SK-N-SH (cell line): ENCODE measurements around the gene ADAMTS3. TPM values are rescaled to one million over a fixed set of nuclear protein-coding genes. Genes with fewer than 3 reads are reported as not detected.

Experiments
- CTCF ChIA-PET: fragments of 300-600, 350-600 bp; formaldehyde crosslinking; extraction: SDS; loops from one replicate; lab custom pipeline; 2021; lab: Yijun Ruan, JAX
- POLR2A ChIA-PET: fragments of 350-600 bp; sonication (Branson Sonifier 250); formaldehyde crosslinking; extraction: SDS; loops from one replicate; lab custom pipeline; 2020; ENCODE audit warnings: antibody characterized with exemption, inconsistent platforms; lab: Yijun Ruan, JAX
- DNase-seq: peaks from one replicate; pipeline ENCODE4 v3.0.0; 2012
- H2AFZ ChIP-seq: fragments of 200-600 bp; sonication (generic); 2 replicates; pipeline ENCODE4 v1.8.1; 2016; ENCODE audit warnings: antibody characterized with exemption, mild to moderate bottlenecking, low read depth
- H3F3A ChIP-seq: fragments of 200-600 bp; sonication (generic); replicated peaks from 2 replicates; pipeline ENCODE3; 2016; ENCODE audit warnings: antibody characterized with exemption, mild to moderate bottlenecking; ENCODE audit not compliant: insufficient read depth
- H3K27ac ChIP-seq, 2 experiments: fragments of 200-500 bp in 1 of 2; fragments of 200-600 bp in 1 of 2; sonication (Bioruptor generic) in 1 of 2; sonication (generic), shearing (Covaris generic) in 1 of 2; 2 replicates each; pipeline versions ENCODE4 v1.5.1 to v1.6.1; 2014 to 2016; ENCODE audit warnings: low read depth in 2 of 2, inconsistent platforms in 1 of 2, low read length in 1 of 2, mild to moderate bottlenecking in 1 of 2, mixed read lengths in 1 of 2
- H3K27me3 ChIP-seq: fragments of 200-600 bp; sonication (generic), shearing (Covaris generic); 2 replicates; pipeline ENCODE4 v1.6.1; 2016; ENCODE audit warnings: mixed run types; ENCODE audit not compliant: insufficient read depth
- H3K36me3 ChIP-seq, 2 experiments: fragments of 200-500 bp in 1 of 2; fragments of 200-600 bp in 1 of 2; sonication (Bioruptor generic) in 1 of 2; sonication (generic) in 1 of 2; replicated peaks in 1 of 2; 2 replicates each; pipeline versions ENCODE3 to v1.5.1; 2014 to 2016; ENCODE audit warnings: low read length in 1 of 2, mild to moderate bottlenecking in 1 of 2; ENCODE audit not compliant: insufficient read depth in 2 of 2, control insufficient read depth in 1 of 2
- H3K4me1 ChIP-seq, 2 experiments: fragments of 200-500 bp in 1 of 2; fragments of 200-600 bp in 1 of 2; sonication (Bioruptor generic) in 1 of 2; sonication (generic), shearing (Covaris generic) in 1 of 2; 2 replicates each; pipeline versions ENCODE4 v1.5.1 to v1.6.1; 2014 to 2016; ENCODE audit warnings: low read depth in 1 of 2, low read length in 1 of 2, mixed run types in 1 of 2; ENCODE audit not compliant: insufficient read depth in 2 of 2, control insufficient read depth in 1 of 2
- H3K4me2 ChIP-seq: fragments of 200-600 bp; sonication (generic), shearing (Covaris generic); 2 replicates; pipeline ENCODE4 v1.6.1; 2017; ENCODE audit warnings: mixed run types
- H3K4me3 ChIP-seq, 2 experiments: fragments of 200-500 bp in 1 of 2; fragments of 200-600 bp in 1 of 2; sonication (Bioruptor generic) in 1 of 2; sonication (generic), shearing (Covaris generic) in 1 of 2; 2 replicates each; pipeline versions ENCODE4 v1.5.1 to v1.8.1; 2014 to 2016; ENCODE audit warnings: low read depth in 2 of 2, inconsistent platforms in 1 of 2, low read length in 1 of 2, mild to moderate bottlenecking in 1 of 2, mixed read lengths in 1 of 2, moderate library complexity in 1 of 2
- H3K79me2 ChIP-seq: fragments of 200-600 bp; sonication (generic); 2 replicates; pipeline ENCODE4 v1.8.1; 2017; ENCODE audit warnings: mild to moderate bottlenecking; ENCODE audit not compliant: insufficient read depth
- H3K9ac ChIP-seq: fragments of 200-600 bp; sonication (generic); 2 replicates; pipeline ENCODE4 v1.6.1; 2017; ENCODE audit warnings: mixed run types
- H3K9me2 ChIP-seq: fragments of 200-600 bp; sonication (generic); 2 replicates; pipeline ENCODE4 v1.6.1; 2017; ENCODE audit warnings: mixed run types
- H3K9me3 ChIP-seq: fragments of 200-600 bp; sonication (generic); 2 replicates; pipeline ENCODE4 v1.6.1; 2017; ENCODE audit warnings: mixed run types, mild to moderate bottlenecking, moderate library complexity
- H4K20me1 ChIP-seq: fragments of 200-600 bp; sonication (generic); 2 replicates; pipeline ENCODE4 v1.6.1; 2017; ENCODE audit warnings: mild to moderate bottlenecking, mixed run types; ENCODE audit not compliant: insufficient read depth
- FOSL2 ChIP-seq: IDR thresholded peaks from 2 replicates; pipeline ENCODE4 v1.4.0; 2012; ENCODE audit warnings: low read depth, mild to moderate bottlenecking, moderate library complexity, borderline replicate concordance
- GABPA ChIP-seq: IDR thresholded peaks from 2 replicates; pipeline ENCODE4 v1.4.0; 2012; ENCODE audit warnings: low read depth, mild to moderate bottlenecking
- MXI1 ChIP-seq: IDR thresholded peaks from 2 replicates; pipeline ENCODE4 v1.6.1; 2012; ENCODE audit warnings: mild to moderate bottlenecking, low read depth, low read length, improper control_type of control experiment
- NFIC ChIP-seq: IDR thresholded peaks from 2 replicates; pipeline ENCODE4 v1.4.0; 2012; ENCODE audit warnings: borderline replicate concordance
- NRF1 ChIP-seq: IDR thresholded peaks from 2 replicates; pipeline ENCODE4 v1.6.1; 2012; ENCODE audit warnings: low read depth, mild to moderate bottlenecking, low read length
- POLR2AphosphoS5 ChIP-seq: IDR thresholded peaks from 2 replicates; pipeline ENCODE4 v1.6.1; 2012; ENCODE audit warnings: low read depth, low read length
- RAD21 ChIP-seq: IDR thresholded peaks from 2 replicates; pipeline ENCODE4 v1.6.1; 2012; ENCODE audit warnings: mild to moderate bottlenecking, low read length
- SMC3 ChIP-seq: IDR thresholded peaks from 2 replicates; pipeline ENCODE4 v1.6.1; 2012; ENCODE audit warnings: low read depth, low read length, improper control_type of control experiment
- TCF12 ChIP-seq: IDR thresholded peaks from 2 replicates; pipeline ENCODE4 v1.4.0; 2012
- YY1 ChIP-seq: IDR thresholded peaks from 2 replicates; pipeline ENCODE4 v1.4.0; 2012; ENCODE audit warnings: low read depth, mild to moderate bottlenecking
- WGBS: methylation state at CpG from one replicate; pipeline ENCODE4 v1.1.6; 2017; ENCODE audit warnings: low lambda C conversion rate; 5-methylcytosine and 5-hydroxymethylcytosine counted together
- polyA plus RNA-seq, 3 experiments: library from polyadenylated mRNA; depleted of rRNA; stranded (reverse); fragments of >200 nt; gene quantifications; 2 replicates each; pipeline ENCODE4 v1.2.3, GENCODE V29; 2012
- TF ChIP-seq, protein P1 (sequence below): IDR thresholded peaks from 2 replicates; pipeline ENCODE4 v1.4.0; 2012; ENCODE audit warnings: low read depth, borderline replicate concordance
- TF ChIP-seq, protein P2 (sequence below): fragments of 200-600 bp; sonication (generic); IDR thresholded peaks from 2 replicates; pipeline ENCODE4 v1.6.1; 2017; ENCODE audit warnings: antibody characterized with exemption, mild to moderate bottlenecking, moderate library complexity
- TF ChIP-seq, protein P3 (sequence below): fragments of 150-350 bp; IDR thresholded peaks from 2 replicates; pipeline ENCODE4 v1.6.1; 2016; ENCODE audit warnings: mild to moderate bottlenecking, low read depth, low read length
- TF ChIP-seq, protein P4 (sequence below): IDR thresholded peaks from 2 replicates; pipeline ENCODE4 v1.6.1; 2012; ENCODE audit warnings: mild to moderate bottlenecking, low read depth, low read length, moderate library complexity

ADAMTS3 gene
- polyA plus RNA-seq, 1 of the 3 experiments (the other 2 are of a cell fraction) = 0.99 TPM

DNA sequence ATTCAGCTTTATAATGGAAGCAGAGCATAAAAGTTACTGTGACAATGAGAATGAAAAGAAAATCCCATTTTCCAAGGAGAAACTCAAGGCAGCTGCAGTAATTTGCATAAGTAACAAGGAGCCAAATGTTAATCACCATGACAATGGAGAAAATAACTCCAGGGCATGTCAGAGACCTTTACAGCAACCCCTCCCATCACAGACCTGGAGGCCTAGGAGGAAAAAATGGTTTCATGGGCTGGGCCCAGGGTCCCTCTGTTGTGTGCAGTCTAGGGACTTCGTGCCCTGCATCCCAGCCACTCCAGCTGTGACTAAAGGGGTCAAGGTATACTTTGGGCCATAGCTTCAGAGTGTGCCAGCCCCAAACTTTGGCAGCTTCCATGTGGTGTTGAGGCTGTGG is 313.8 kb downstream of the ADAMTS3 start:
- Histone ChIP-seq H3K27me3 (no peaks in the 10 kb centered on the region; the same call in 1 of the 2 replicates), H3K79me2 (no peaks in the 10 kb centered on the region), H3K9me2 (no peaks in the 10 kb centered on the region), H3K27ac (no peak overlapping the region), H3F3A (no peaks in the 10 kb centered on the region), H3K4me3 (no peak overlapping the region), H3K4me2 (no peak overlapping the region), H2AFZ (no peak overlapping the region), H4K20me1 (no peaks in the 10 kb centered on the region), H3K9ac (no peak overlapping the region), H3K9me3 (no peaks in the 10 kb centered on the region), H3K4me1 (no peaks in the 10 kb centered on the region), H3K36me3 (no peaks in the 10 kb centered on the region)
- DNase-seq = no peak
- WGBS = 33% methylated on average over 1 of the region's 1 CpG
- TF ChIP-seq, protein P1, sequence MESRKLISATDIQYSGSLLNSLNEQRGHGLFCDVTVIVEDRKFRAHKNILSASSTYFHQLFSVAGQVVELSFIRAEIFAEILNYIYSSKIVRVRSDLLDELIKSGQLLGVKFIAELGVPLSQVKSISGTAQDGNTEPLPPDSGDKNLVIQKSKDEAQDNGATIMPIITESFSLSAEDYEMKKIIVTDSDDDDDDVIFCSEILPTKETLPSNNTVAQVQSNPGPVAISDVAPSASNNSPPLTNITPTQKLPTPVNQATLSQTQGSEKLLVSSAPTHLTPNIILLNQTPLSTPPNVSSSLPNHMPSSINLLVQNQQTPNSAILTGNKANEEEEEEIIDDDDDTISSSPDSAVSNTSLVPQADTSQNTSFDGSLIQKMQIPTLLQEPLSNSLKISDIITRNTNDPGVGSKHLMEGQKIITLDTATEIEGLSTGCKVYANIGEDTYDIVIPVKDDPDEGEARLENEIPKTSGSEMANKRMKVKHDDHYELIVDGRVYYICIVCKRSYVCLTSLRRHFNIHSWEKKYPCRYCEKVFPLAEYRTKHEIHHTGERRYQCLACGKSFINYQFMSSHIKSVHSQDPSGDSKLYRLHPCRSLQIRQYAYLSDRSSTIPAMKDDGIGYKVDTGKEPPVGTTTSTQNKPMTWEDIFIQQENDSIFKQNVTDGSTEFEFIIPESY = no peak
- no peak for TF ChIP-seq MXI1
- no peak for TF ChIP-seq SMC3
- no peak for TF ChIP-seq TCF12
- TF ChIP-seq, protein P2, sequence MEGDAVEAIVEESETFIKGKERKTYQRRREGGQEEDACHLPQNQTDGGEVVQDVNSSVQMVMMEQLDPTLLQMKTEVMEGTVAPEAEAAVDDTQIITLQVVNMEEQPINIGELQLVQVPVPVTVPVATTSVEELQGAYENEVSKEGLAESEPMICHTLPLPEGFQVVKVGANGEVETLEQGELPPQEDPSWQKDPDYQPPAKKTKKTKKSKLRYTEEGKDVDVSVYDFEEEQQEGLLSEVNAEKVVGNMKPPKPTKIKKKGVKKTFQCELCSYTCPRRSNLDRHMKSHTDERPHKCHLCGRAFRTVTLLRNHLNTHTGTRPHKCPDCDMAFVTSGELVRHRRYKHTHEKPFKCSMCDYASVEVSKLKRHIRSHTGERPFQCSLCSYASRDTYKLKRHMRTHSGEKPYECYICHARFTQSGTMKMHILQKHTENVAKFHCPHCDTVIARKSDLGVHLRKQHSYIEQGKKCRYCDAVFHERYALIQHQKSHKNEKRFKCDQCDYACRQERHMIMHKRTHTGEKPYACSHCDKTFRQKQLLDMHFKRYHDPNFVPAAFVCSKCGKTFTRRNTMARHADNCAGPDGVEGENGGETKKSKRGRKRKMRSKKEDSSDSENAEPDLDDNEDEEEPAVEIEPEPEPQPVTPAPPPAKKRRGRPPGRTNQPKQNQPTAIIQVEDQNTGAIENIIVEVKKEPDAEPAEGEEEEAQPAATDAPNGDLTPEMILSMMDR = no peak
- TF ChIP-seq RAD21 = no peak
- TF ChIP-seq POLR2AphosphoS5 = no peak
- no peak for TF ChIP-seq NRF1
- no peak for TF ChIP-seq YY1
- TF ChIP-seq FOSL2 = no peak
- no peak for TF ChIP-seq NFIC
- no peak for TF ChIP-seq GABPA
- TF ChIP-seq, protein P3, sequence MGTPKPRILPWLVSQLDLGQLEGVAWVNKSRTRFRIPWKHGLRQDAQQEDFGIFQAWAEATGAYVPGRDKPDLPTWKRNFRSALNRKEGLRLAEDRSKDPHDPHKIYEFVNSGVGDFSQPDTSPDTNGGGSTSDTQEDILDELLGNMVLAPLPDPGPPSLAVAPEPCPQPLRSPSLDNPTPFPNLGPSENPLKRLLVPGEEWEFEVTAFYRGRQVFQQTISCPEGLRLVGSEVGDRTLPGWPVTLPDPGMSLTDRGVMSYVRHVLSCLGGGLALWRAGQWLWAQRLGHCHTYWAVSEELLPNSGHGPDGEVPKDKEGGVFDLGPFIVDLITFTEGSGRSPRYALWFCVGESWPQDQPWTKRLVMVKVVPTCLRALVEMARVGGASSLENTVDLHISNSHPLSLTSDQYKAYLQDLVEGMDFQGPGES = no peak
- TF ChIP-seq, protein P4, sequence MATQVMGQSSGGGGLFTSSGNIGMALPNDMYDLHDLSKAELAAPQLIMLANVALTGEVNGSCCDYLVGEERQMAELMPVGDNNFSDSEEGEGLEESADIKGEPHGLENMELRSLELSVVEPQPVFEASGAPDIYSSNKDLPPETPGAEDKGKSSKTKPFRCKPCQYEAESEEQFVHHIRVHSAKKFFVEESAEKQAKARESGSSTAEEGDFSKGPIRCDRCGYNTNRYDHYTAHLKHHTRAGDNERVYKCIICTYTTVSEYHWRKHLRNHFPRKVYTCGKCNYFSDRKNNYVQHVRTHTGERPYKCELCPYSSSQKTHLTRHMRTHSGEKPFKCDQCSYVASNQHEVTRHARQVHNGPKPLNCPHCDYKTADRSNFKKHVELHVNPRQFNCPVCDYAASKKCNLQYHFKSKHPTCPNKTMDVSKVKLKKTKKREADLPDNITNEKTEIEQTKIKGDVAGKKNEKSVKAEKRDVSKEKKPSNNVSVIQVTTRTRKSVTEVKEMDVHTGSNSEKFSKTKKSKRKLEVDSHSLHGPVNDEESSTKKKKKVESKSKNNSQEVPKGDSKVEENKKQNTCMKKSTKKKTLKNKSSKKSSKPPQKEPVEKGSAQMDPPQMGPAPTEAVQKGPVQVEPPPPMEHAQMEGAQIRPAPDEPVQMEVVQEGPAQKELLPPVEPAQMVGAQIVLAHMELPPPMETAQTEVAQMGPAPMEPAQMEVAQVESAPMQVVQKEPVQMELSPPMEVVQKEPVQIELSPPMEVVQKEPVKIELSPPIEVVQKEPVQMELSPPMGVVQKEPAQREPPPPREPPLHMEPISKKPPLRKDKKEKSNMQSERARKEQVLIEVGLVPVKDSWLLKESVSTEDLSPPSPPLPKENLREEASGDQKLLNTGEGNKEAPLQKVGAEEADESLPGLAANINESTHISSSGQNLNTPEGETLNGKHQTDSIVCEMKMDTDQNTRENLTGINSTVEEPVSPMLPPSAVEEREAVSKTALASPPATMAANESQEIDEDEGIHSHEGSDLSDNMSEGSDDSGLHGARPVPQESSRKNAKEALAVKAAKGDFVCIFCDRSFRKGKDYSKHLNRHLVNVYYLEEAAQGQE = no peak
- CTCF ChIA-PET = no interaction called here
- POLR2A ChIA-PET = no interaction called here
